GM21723 (cell line): ENCODE results near the gene LAMC2.

Experiments used
- ATAC-seq: cut with Tn5 transposase; IDR thresholded peaks from one replicate; pipeline ENCODE4 v1.9.1; 2021; ENCODE audit warnings: mild to moderate bottlenecking, moderate library complexity; ENCODE audit not compliant: unreplicated experiment

The LAMC2 gene

GRCh38 chr1:183210681-183211080 is 24.6 kb downstream of the LAMC2 start:
- no peak for ATAC-seq

- ATAC-seq, result no peak
These were observed 26.8 kb downstream of the LAMC2 start for GRCh38 chr1:183212870-183213269.

- no peak for ATAC-seq
These were observed 28.2 kb downstream of the LAMC2 start for GRCh38 chr1:183214021-183214970.

- ATAC-seq, result no peak
These were observed 29.1 kb downstream of the LAMC2 start for GRCh38 chr1:183215076-183215720.

- no peak for ATAC-seq
These were observed 29.9 kb downstream of the LAMC2 start for GRCh38 chr1:183215936-183216335.

- ATAC-seq, result no peak
These were observed 32.1 kb downstream of the LAMC2 start for GRCh38 chr1:183218027-183218618.

- ATAC-seq, result no peak
These were observed 33.0 kb downstream of the LAMC2 start for GRCh38 chr1:183218971-183219615.

- ATAC-seq, result no peak
These were observed 33.5 kb downstream of the LAMC2 start for GRCh38 chr1:183219616-183220009.

GRCh38 chr1:183222909-183223308 is 36.8 kb downstream of the LAMC2 start:
- no peak for ATAC-seq

GRCh38 chr1:183223467-183223866 is 37.4 kb downstream of the LAMC2 start:
- no peak for ATAC-seq

GRCh38 chr1:183226361-183226760 is 40.3 kb downstream of the LAMC2 start:
- no peak for ATAC-seq

GRCh38 chr1:183226963-183227362 is 40.9 kb downstream of the LAMC2 start:
- no peak for ATAC-seq

- ATAC-seq, result no peak
These were observed 41.6 kb downstream of the LAMC2 start for GRCh38 chr1:183227422-183228346.

GRCh38 chr1:183228347-183229220 is 42.5 kb downstream of the LAMC2 start:
- ATAC-seq, result no peak

GRCh38 chr1:183230413-183230812 is 44.3 kb downstream of the LAMC2 start:
- no peak for ATAC-seq

- ATAC-seq, result no peak
These were observed 45.5 kb downstream of the LAMC2 start for GRCh38 chr1:183231545-183231944.

- no peak for ATAC-seq
These were observed 47.0 kb downstream of the LAMC2 start for GRCh38 chr1:183233113-183233512.

- no peak for ATAC-seq
These were observed 48.8 kb downstream of the LAMC2 start for GRCh38 chr1:183234660-183235476.
